CD14-positive monocyte (primary cell): ENCODE measurements around the gene BRD3OS. TPM values are rescaled to one million over a fixed set of nuclear protein-coding genes. Genes with fewer than 3 reads are reported as not detected.

ENCODE experiments used
- DNase-seq, 3 donors: peaks; one replicate each; pipeline ENCODE4 v3.0.0-alpha.2; 2011 to 2022
- H2AFZ ChIP-seq: 2 replicates; pipeline ENCODE4 v1.6.0; 2012; ENCODE audit warnings: mild to moderate bottlenecking, low read depth, low read length, inconsistent platforms; ENCODE audit not compliant: insufficient read depth, poor library complexity, severe bottlenecking
- H3K27ac ChIP-seq, 2 donors: 1 replicate in 1 of 2; 2 replicates in 1 of 2; pipeline ENCODE4 v1.5.1; 2012 to 2013; ENCODE audit warnings: low read length in 2 of 2, control low read depth in 1 of 2, inconsistent platforms in 1 of 2, low read depth in 1 of 2, mild to moderate bottlenecking in 1 of 2
- H3K27me3 ChIP-seq, 2 donors: one replicate each; pipeline versions ENCODE4 v1.6.0 to v1.6.1; 2011 to 2013; ENCODE audit warnings: low read length in 2 of 2; ENCODE audit not compliant: control insufficient read depth in 2 of 2, insufficient read depth in 2 of 2
- H3K36me3 ChIP-seq, 2 donors: replicated peaks in 1 of 2; 1 replicate in 1 of 2; 2 replicates in 1 of 2; pipeline versions ENCODE4 v1.5.1 to v1.6.1; 2012 to 2013; ENCODE audit warnings: low read length in 2 of 2, control low read depth in 1 of 2, inconsistent platforms in 1 of 2, mild to moderate bottlenecking in 1 of 2; ENCODE audit not compliant: insufficient read depth in 2 of 2, control insufficient read depth in 1 of 2
- H3K4me1 ChIP-seq, 2 donors: 1 replicate in 1 of 2; 2 replicates in 1 of 2; pipeline versions ENCODE4 v1.5.1 to v1.6.1; 2012 to 2013; ENCODE audit warnings: low read length in 2 of 2, control low read depth in 1 of 2, inconsistent platforms in 1 of 2, mild to moderate bottlenecking in 1 of 2, moderate library complexity in 1 of 2; ENCODE audit not compliant: insufficient read depth in 2 of 2, control insufficient read depth in 1 of 2
- H3K4me2 ChIP-seq: replicated peaks from 2 replicates; pipeline ENCODE3; 2012; ENCODE audit warnings: low read length, moderate library complexity, mild to moderate bottlenecking; ENCODE audit not compliant: poor library complexity, severe bottlenecking; ENCODE audit errors: extremely low read depth
- H3K4me3 ChIP-seq, 3 experiments: fragments of 200-600 bp in 1 of 3; sonication (generic) in 1 of 3; replicated peaks in 1 of 3; 1 replicate in 2 of 3; 2 replicates in 1 of 3; pipeline ENCODE4 v1.5.1; 2011 to 2013; ENCODE audit warnings: low read length in 3 of 3, mild to moderate bottlenecking in 3 of 3, control low read depth in 2 of 3, low read depth in 2 of 3, inconsistent platforms in 1 of 3, moderate library complexity in 1 of 3
- H3K79me2 ChIP-seq: 2 replicates; pipeline ENCODE4 v1.6.0; 2012; ENCODE audit warnings: mild to moderate bottlenecking, control low read depth, inconsistent platforms, low read length, moderate library complexity; ENCODE audit not compliant: insufficient read depth
- H3K9ac ChIP-seq: 2 replicates; pipeline ENCODE4 v1.6.0; 2017; ENCODE audit warnings: low read length, mild to moderate bottlenecking; ENCODE audit not compliant: insufficient read depth, poor library complexity, severe bottlenecking
- H3K9me3 ChIP-seq, 2 donors: replicated peaks in 1 of 2; 1 replicate in 1 of 2; 2 replicates in 1 of 2; pipeline versions ENCODE4 v1.5.1 to v1.6.1; 2012 to 2013; ENCODE audit warnings: low read length in 2 of 2, control low read depth in 1 of 2; ENCODE audit not compliant: control insufficient read depth in 1 of 2, insufficient read depth in 1 of 2
- H4K20me1 ChIP-seq: 2 replicates; pipeline ENCODE4 v1.6.0; 2012; ENCODE audit warnings: mild to moderate bottlenecking, low read length, control low read depth, moderate library complexity; ENCODE audit not compliant: insufficient read depth
- H3K27ac Mint-ChIP-seq, 7 donors: one replicate each; pipeline ENCODE4 v1.8.0; 2020; ENCODE audit warnings: mild to moderate bottlenecking in 7 of 7, mixed read lengths in 7 of 7, moderate library complexity in 6 of 7, inconsistent platforms in 2 of 7
- H3K27me3 Mint-ChIP-seq, 3 donors: one replicate each; pipeline ENCODE4 v1.8.0; 2021 to 2022; ENCODE audit warnings: low read depth in 3 of 3, mild to moderate bottlenecking in 3 of 3, mixed read lengths in 3 of 3, moderate library complexity in 3 of 3, inconsistent platforms in 1 of 3
- H3K36me3 Mint-ChIP-seq, 2 donors: one replicate each; pipeline ENCODE4 v1.8.0; 2020; ENCODE audit warnings: mixed read lengths in 2 of 2, inconsistent platforms in 1 of 2, mild to moderate bottlenecking in 1 of 2
- H3K4me1 Mint-ChIP-seq: one replicate; pipeline ENCODE4 v1.8.0; 2020; ENCODE audit warnings: mild to moderate bottlenecking, mixed read lengths
- H3K4me3 Mint-ChIP-seq, 2 donors: one replicate each; pipeline ENCODE4 v1.8.0; 2020; ENCODE audit warnings: mild to moderate bottlenecking in 2 of 2, mixed read lengths in 2 of 2, moderate library complexity in 1 of 2
- H3K9me3 Mint-ChIP-seq, 7 donors: one replicate each; pipeline ENCODE4 v1.8.0; 2020 to 2022; ENCODE audit warnings: mixed read lengths in 7 of 7, mild to moderate bottlenecking in 6 of 7, moderate library complexity in 6 of 7, inconsistent platforms in 2 of 7
- CTCF ChIP-seq: fragments of 200-600 bp; IDR thresholded peaks from one replicate; pipeline ENCODE4 v1.8.0; 2022; ENCODE audit warnings: antibody characterized with exemption, mild to moderate bottlenecking
- WGBS: methylation state at CpG from one replicate; pipeline ENCODE4 v1.1.5; 2013; ENCODE audit warnings: missing lambda C conversion rate; ENCODE audit not compliant: insufficient coverage; 5-methylcytosine and 5-hydroxymethylcytosine counted together
- intact Hi-C, 2 donors: fragments of 100-400 bp; cut with micrococcal nuclease; formaldehyde crosslinking; loops; one replicate each; pipeline versions ENCODE4 v1.15.0 to v1.15.1; 2023
- polyA plus RNA-seq, 3 donors: library from polyadenylated mRNA; depleted of rRNA in 1 of 3; unstranded in 2 of 3; stranded (reverse) in 1 of 3; fragments of 300-500 nt in 2 of 3; fragments of >200 nt in 1 of 3; fragmentation: Illumina TruSeq in 2 of 3; gene quantifications; 1 replicate in 2 of 3; 2 replicates in 1 of 3; pipeline ENCODE4 v1.2.3, GENCODE V29; 2012 to 2021

Gene BRD3OS
- polyA plus RNA-seq, 3 donors = 2.9 to 6.8 (median 6.6) TPM

DNA sequence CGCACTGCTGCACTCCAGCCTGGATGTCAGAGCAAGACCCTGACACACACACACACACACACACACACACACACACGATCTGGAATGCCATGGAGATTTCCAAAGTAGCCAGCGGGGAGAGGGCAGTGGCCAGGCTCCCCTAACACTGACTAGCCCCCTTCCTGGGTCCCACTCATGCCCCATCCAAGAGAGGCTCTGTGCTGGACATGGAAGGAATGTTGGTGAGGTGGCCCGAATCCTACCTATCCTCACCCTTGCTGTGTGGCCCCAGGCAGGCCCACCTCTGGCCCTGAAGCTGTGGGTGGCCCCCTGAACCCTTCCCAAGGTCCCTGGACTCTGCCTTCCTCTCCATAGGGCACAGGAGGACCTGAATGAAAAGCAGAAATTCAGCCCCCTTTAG is 35.3 kb downstream of the BRD3OS start:
- Histone ChIP-seq H3K4me3 (peak overlapping the region in 1 of 3 experiments; percentile 22), H3K36me3 (peaks cover 0 to 8% of the 10 kb centered on the region in 2 donors), H2AFZ (no peak overlapping the region), H3K27me3 (no peaks in the 10 kb centered on the region), H3K79me2 (peaks cover 95% of the 10 kb centered on the region), H4K20me1 (peaks cover 100% of the 10 kb centered on the region), H3K4me2 (peak overlapping the region; percentile 76), H3K27ac (peak overlapping the region; percentile 67 to 79), H3K9ac (no peak overlapping the region), H3K9me3 (no peaks in the 10 kb centered on the region), H3K4me1 (peaks cover 84 to 91% of the 10 kb centered on the region in 2 donors)
- no peak for TF ChIP-seq CTCF
- DNase-seq = no peak
- Mint-ChIP-seq H3K36me3 (peaks cover 23 to 36% of the 10 kb centered on the region in 2 donors), H3K9me3 (no peaks in the 10 kb centered on the region), H3K27me3 (peaks cover 0 to 4% (median 3%) of the 10 kb centered on the region in 3 donors), H3K4me3 (peak overlapping the region in 1 of 2 donors; percentile 11), H3K27ac (peak overlapping the region; percentile 60 to 94 (median 92)), H3K4me1 (peaks cover 82% of the 10 kb centered on the region)
- WGBS = 100% methylated on average over 2 of the region's 4 CpGs
- intact Hi-C loops = loop anchor here (10.0 kb wide), 2 partner anchors 264 to 864 kb away; partner anchors contain the start of gene RXRA (in 1 of the 2)

DNA sequence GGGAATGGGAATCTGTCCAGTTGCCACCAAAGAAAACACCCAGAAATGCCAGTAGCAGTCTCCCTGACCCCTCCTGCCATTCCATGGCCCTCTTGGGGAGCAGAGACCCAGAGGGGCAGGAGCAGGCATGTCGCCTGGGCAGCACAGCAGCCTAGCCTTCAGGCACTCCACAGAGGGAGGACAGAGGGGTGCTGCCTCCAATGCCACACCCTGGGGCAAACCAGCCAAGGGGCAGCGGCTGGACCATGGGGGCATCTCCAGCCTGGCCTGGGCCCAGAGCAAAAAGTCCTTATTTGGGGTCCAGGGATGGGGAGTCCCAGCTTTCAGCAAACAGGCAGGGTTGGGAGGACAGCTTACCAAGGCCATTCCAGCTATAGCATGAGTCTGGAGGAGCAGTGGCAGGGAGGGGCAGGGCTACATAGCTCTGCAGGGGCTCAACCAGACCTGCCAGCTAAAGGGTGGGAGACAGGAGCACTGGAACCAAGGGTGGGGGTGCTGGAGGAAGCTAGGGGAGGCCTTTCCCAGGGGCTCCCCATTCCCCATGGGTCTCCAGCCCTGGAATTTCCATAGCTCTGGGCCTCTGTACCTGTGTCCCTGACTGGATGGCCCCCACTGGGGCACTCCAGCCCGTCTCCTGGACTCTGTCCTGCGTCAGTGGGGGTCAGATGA is 35.9 kb downstream of the BRD3OS start:
- no peak overlapping the region for H3K4me3 ChIP-seq
- peak overlapping the region in 1 of 2 donors; percentile 67 for H3K27ac ChIP-seq
- peaks cover 82% of the 10 kb centered on the region for H3K4me1 Mint-ChIP-seq
- peak overlapping the region in 5 of 7 donors; percentile 87 to 94 (median 93) for H3K27ac Mint-ChIP-seq
- H3K4me2 ChIP-seq = no peak overlapping the region
- WGBS = 91% methylated on average over 4 of the region's 4 CpGs
- peaks cover 93% of the 10 kb centered on the region for H3K79me2 ChIP-seq
- H3K9me3 Mint-ChIP-seq = no peaks in the 10 kb centered on the region
- peak overlapping the region; percentile 1 for H3K9ac ChIP-seq
- peaks cover 0 to 4% (median 3%) of the 10 kb centered on the region in 3 donors for H3K27me3 Mint-ChIP-seq
- no peak overlapping the region for H3K4me3 Mint-ChIP-seq
- peaks cover 23 to 36% of the 10 kb centered on the region in 2 donors for H3K36me3 Mint-ChIP-seq
- no peaks in the 10 kb centered on the region for H3K27me3 ChIP-seq
- intact Hi-C loops = loop anchor here (10.0 kb wide), 2 partner anchors 264 to 864 kb away; partner anchors contain the start of gene RXRA (in 1 of the 2)
- H3K36me3 ChIP-seq = peaks cover 0 to 8% of the 10 kb centered on the region in 2 donors
- H2AFZ ChIP-seq = no peak overlapping the region
- H3K4me1 ChIP-seq = peaks cover 83 to 91% of the 10 kb centered on the region in 2 donors
- TF ChIP-seq CTCF = no peak
- DNase-seq = peak in 1 of 3 donors; percentile 3
- no peaks in the 10 kb centered on the region for H3K9me3 ChIP-seq
- H4K20me1 ChIP-seq = peaks cover 100% of the 10 kb centered on the region
